GM19468 (cell line): ENCODE results near the gene PELO.
"Not testable (repeated sequence)": the region's sequence is repeated elsewhere in the genome, so short reads cannot be mapped to it uniquely, and the experiment has no call there.

Experiments
- ATAC-seq: cut with Tn5 transposase; IDR thresholded peaks from one replicate; pipeline ENCODE4 v1.9.1; 2021; ENCODE audit warnings: mild to moderate bottlenecking, moderate library complexity, moderate number of reproducible peaks; ENCODE audit not compliant: unreplicated experiment; ENCODE audit errors: extremely low read depth

Gene PELO, protein sequence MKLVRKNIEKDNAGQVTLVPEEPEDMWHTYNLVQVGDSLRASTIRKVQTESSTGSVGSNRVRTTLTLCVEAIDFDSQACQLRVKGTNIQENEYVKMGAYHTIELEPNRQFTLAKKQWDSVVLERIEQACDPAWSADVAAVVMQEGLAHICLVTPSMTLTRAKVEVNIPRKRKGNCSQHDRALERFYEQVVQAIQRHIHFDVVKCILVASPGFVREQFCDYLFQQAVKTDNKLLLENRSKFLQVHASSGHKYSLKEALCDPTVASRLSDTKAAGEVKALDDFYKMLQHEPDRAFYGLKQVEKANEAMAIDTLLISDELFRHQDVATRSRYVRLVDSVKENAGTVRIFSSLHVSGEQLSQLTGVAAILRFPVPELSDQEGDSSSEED

GRCh38 chr5:52787600-52788504 lies at the start of gene PELO, which contains the start of gene ITGA1:
Gene PELO, plus strand, starts transcription at chr5:52787916. Its CDS starts 12,479 bp downstream, at chr5:52800395.
Gene ITGA1, plus strand, starts transcription at chr5:52787916. Its CDS starts 438 bp downstream, at chr5:52788354.
- ATAC-seq: peak; percentile 85

- ATAC-seq: no peak
Observed at GRCh38 chr5:52738095-52738506, 49.6 kb upstream of the PELO start.

- ATAC-seq: no peak
Observed at GRCh38 chr5:52740007-52740406, 47.7 kb upstream of the PELO start.

- no peak for ATAC-seq
Observed at GRCh38 chr5:52743012-52743411, 44.7 kb upstream of the PELO start.

DNA sequence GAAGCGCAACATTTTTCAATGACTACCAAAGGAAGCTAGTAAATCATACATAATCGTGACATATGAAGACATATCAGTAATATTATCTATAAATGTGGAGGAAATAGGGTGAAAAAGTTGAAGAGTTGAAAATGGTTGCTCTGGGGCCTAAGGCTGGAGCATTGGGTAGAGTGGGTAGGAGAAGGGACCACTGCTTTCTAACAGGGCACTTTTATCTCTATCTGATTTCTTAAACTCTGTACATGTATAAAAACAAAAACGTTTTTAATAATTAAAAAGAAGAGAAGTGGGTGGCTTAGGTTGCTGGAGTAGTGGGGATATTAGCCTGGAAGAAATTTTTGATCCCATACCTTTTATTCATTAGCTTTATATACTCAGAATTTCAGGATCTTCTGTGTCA lies 44.2 kb upstream of the PELO start:
- no peak for ATAC-seq

GRCh38 chr5:52743970-52744369 lies 43.7 kb upstream of the PELO start:
- peak; percentile 55 for ATAC-seq

- not testable (repeated sequence) for ATAC-seq
Observed at GRCh38 chr5:52744867-52745458, 42.8 kb upstream of the PELO start.

DNA sequence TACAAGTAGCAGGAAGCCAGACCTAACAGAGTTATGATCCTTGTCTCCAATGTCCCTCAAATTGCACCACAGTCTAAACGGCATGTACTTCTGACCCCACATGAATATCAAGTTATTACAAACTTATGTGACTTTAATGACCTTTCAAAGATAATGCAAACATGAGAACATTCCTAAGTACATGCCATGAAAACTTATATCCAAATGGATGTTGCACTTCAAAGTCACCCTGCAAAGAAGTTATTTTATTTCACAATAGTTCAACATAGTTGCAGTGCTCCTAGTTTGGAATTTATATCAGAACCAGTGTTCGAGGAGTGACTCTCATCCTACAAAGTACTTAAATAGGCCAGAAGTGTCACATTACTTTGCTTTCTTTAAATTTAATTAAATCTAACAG lies 41.2 kb upstream of the PELO start:
- ATAC-seq: no peak

DNA sequence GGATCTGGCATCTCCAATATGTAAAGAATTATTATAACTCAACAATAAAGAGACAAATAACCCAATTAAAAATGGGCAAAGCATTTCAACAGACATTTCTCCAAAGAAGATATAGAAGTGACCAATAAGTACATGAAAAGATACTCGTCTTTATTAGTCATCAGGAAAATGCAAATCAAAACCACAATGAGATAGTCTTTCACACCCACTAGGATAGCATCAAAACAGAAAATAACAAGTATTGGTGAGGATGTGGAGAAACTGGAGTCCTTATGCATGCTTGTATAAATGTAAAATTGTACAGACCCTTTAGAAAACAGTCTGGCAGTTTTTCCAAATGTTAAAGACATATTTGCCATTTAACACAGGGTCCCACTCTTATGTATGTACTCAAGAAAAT lies 39.1 kb upstream of the PELO start:
- ATAC-seq: peak; percentile 40

- no peak for ATAC-seq
Observed at GRCh38 chr5:52749666-52750065, 38.0 kb upstream of the PELO start.

DNA sequence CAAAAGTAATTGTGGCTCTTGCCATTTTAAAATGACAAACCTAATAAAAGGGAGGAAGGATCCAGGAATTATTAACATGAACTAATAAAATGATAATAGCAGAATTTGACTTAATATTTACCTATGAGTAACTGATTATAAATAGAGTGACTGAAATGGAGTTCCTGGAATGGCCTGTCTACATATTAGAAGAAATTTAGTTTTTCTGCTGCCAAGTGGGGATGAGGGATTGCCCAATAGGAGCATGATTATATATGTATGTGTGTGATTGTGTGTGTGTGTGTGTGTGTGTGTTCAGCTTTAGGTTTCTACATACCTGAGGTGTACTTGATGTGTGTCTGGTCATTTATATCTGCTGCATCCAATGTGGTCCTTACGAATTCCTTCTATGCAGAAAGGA lies 36.6 kb upstream of the PELO start:
- ATAC-seq: no peak

- no peak for ATAC-seq
Observed at GRCh38 chr5:52754051-52754450, 33.7 kb upstream of the PELO start.

- ATAC-seq: no peak
Observed at GRCh38 chr5:52757527-52757926, 30.2 kb upstream of the PELO start.

GRCh38 chr5:52758014-52758413 lies 29.7 kb upstream of the PELO start:
- no peak for ATAC-seq

GRCh38 chr5:52759331-52759730 lies 28.4 kb upstream of the PELO start:
- no peak for ATAC-seq

- ATAC-seq: no peak
Observed at GRCh38 chr5:52760695-52761366, 26.9 kb upstream of the PELO start.

GRCh38 chr5:52767217-52767743 lies 20.4 kb upstream of the PELO start:
- no peak for ATAC-seq

GRCh38 chr5:52767766-52768480 lies 19.8 kb upstream of the PELO start:
- ATAC-seq: peak; percentile 28

DNA sequence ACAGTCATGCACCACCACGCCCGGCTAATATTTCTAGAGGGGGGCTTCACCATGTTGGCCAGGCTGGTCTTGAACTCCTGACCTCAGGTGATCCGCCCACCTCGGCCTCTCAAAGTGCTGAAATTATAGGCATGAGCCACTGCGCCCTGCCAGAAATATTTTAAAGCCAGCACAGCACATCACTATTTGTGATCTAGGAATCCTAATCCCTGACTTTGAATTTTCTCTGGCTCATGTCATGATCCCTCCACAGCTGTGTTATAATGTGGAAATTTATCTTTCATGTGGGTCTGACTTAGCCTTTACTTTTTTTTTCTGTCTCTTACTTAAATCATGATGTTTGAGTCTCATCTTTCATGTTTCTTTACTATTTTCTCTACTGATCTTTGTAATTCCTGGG lies 18.7 kb upstream of the PELO start:
- ATAC-seq: no peak
